HCT116 (cell line): ENCODE results near the gene HIVEP2. TPM values are rescaled to one million over a fixed set of nuclear protein-coding genes. Genes with fewer than 3 reads are reported as not detected.

Source experiments
- ATAC-seq: fragments of 200-7000 bp; cut with Tn5 transposase; 2 replicates; pipeline ENCODE4 v1.9.1; 2020; ENCODE audit warnings: mild to moderate bottlenecking, moderate library complexity
- BruUV-seq: library from RNA; stranded (reverse); fragments of 400-500 nt; replicated peaks from 2 replicates; lab custom pipeline; 2021; lab: Mats Ljungman, UMichigan
- CTCF ChIA-PET: fragments of 300-600 bp; sonication (Branson Sonifier 250); formaldehyde crosslinking; loops from one replicate; lab custom pipeline; 2021; ENCODE audit warnings: antibody characterized with exemption; lab: Charles Lee
- POLR2A ChIA-PET: fragments of 300-600, 350-600 bp; sonication (Branson Sonifier 250); formaldehyde crosslinking; loops from one replicate; lab custom pipeline; 2021; ENCODE audit warnings: antibody characterized with exemption; lab: Charles Lee
- RAD21 ChIA-PET, 2 experiments: fragments of 300-600 bp; sonication (Branson Sonifier 250); formaldehyde crosslinking; loops; one replicate each; lab custom pipeline; 2023; ENCODE audit warnings: low total read pairs in 2 of 2; ENCODE audit not compliant: uncharacterized antibody in 2 of 2, unreplicated experiment in 2 of 2, low non-redundant PET in 1 of 2; lab: Charles Lee
- DNase-seq: peaks from one replicate; pipeline ENCODE4 v3.0.0-alpha.2; 2010; ENCODE audit warnings: low read depth, low spot score
- H2AFZ ChIP-seq: fragments of 200-600 bp; shearing (Covaris generic), sonication (generic); 2 replicates; pipeline ENCODE4 v1.6.1; 2017; ENCODE audit warnings: low read depth, mixed run types, mixed read lengths, antibody characterized with exemption, low read length; ENCODE audit not compliant: poor library complexity, severe bottlenecking
- H3K27ac ChIP-seq: 2 replicates; pipeline ENCODE4 v1.5.1; 2012; ENCODE audit warnings: low read depth, low read length
- H3K27me3 ChIP-seq: fragments of 200-600 bp; sonication (generic); 2 replicates; pipeline ENCODE4 v1.6.1; 2016; ENCODE audit warnings: mixed run types, low read length, mixed read lengths; ENCODE audit not compliant: insufficient read depth
- H3K36me3 ChIP-seq, 2 experiments: fragments of 200-500 bp in 1 of 2; fragments of 200-600 bp in 1 of 2; sonication (Bioruptor generic) in 1 of 2; sonication (generic) in 1 of 2; 2 replicates each; pipeline versions ENCODE4 v1.5.1 to v1.6.1; 2014 to 2016; ENCODE audit warnings: low read length in 2 of 2, inconsistent platforms in 1 of 2, mixed read lengths in 1 of 2, mixed run types in 1 of 2; ENCODE audit not compliant: insufficient read depth in 2 of 2, control insufficient read depth in 1 of 2
- H3K4me1 ChIP-seq, 2 experiments: fragments of 200-600 bp in 1 of 2; sonication (generic) in 1 of 2; 2 replicates each; pipeline versions ENCODE4 v1.5.1 to v1.6.1; 2012 to 2017; ENCODE audit warnings: low read length in 2 of 2, inconsistent platforms in 1 of 2, mild to moderate bottlenecking in 1 of 2, mixed read lengths in 1 of 2, mixed run types in 1 of 2, moderate library complexity in 1 of 2; ENCODE audit not compliant: insufficient read depth in 2 of 2, control insufficient read depth in 1 of 2
- H3K4me2 ChIP-seq: fragments of 200-600 bp; sonication (generic); 2 replicates; pipeline ENCODE4 v1.6.1; 2017; ENCODE audit warnings: mixed run types, low read length, mixed read lengths
- H3K4me3 ChIP-seq, 2 experiments: fragments of 200-600 bp in 1 of 2; sonication (generic) in 1 of 2; replicated peaks in 1 of 2; 2 replicates each; pipeline ENCODE4 v1.5.1; 2011 to 2016; ENCODE audit warnings: low read length in 2 of 2, control low read depth in 1 of 2, low read depth in 1 of 2, mild to moderate bottlenecking in 1 of 2, mixed read lengths in 1 of 2, mixed run types in 1 of 2
- H3K79me2 ChIP-seq: fragments of 200-600 bp; sonication (generic); 2 replicates; pipeline ENCODE4 v1.6.1; 2017; ENCODE audit warnings: mild to moderate bottlenecking, mixed run types, low read length, moderate library complexity, mixed read lengths; ENCODE audit not compliant: insufficient read depth
- H3K9ac ChIP-seq: fragments of 200-600 bp; sonication (generic); 2 replicates; pipeline ENCODE4 v1.6.1; 2016; ENCODE audit warnings: low read length, mixed read lengths
- H3K9me2 ChIP-seq: fragments of 200-600 bp; sonication (generic), shearing (Covaris generic); 2 replicates; pipeline ENCODE4 v1.6.1; 2017; ENCODE audit warnings: mixed run types, mild to moderate bottlenecking, moderate library complexity; ENCODE audit not compliant: insufficient read depth
- H3K9me3 ChIP-seq, 2 experiments: fragments of 200-500 bp in 1 of 2; fragments of 200-600 bp in 1 of 2; sonication (Bioruptor generic) in 1 of 2; sonication (generic) in 1 of 2; 2 replicates each; pipeline ENCODE4 v1.6.1; 2014 to 2017; ENCODE audit warnings: low read length in 2 of 2, mixed read lengths in 2 of 2, inconsistent platforms in 1 of 2, low read depth in 1 of 2, mild to moderate bottlenecking in 1 of 2, mixed run types in 1 of 2, moderate library complexity in 1 of 2; ENCODE audit not compliant: control insufficient read depth in 1 of 2, insufficient read depth in 1 of 2
- H4K20me1 ChIP-seq: fragments of 200-600 bp; sonication (generic), shearing (Covaris generic); 2 replicates; pipeline ENCODE4 v1.6.1; 2017; ENCODE audit warnings: mixed run types, mild to moderate bottlenecking, moderate library complexity; ENCODE audit not compliant: insufficient read depth
- CEBPB ChIP-seq: IDR thresholded peaks from 2 replicates; pipeline ENCODE4 v1.6.1; 2012; ENCODE audit warnings: low read depth
- ELF1 ChIP-seq: IDR thresholded peaks from 2 replicates; pipeline ENCODE4 v1.6.1; 2012; ENCODE audit warnings: low read depth, borderline replicate concordance
- EZH2phosphoT487 ChIP-seq: fragments of 200-600 bp; IDR thresholded peaks from 2 replicates; pipeline ENCODE4 v1.6.1; 2018; ENCODE audit warnings: antibody characterized with exemption, borderline replicate concordance
- FOSL1 ChIP-seq: IDR thresholded peaks from 2 replicates; pipeline ENCODE4 v1.6.1; 2012; ENCODE audit warnings: low read depth
- JUND ChIP-seq: IDR thresholded peaks from 2 replicates; pipeline ENCODE4 v1.6.1; 2012
- POLR2AphosphoS5 ChIP-seq: IDR thresholded peaks from 2 replicates; pipeline ENCODE4 v1.6.1; 2011; ENCODE audit warnings: mild to moderate bottlenecking, low read depth, low read length, moderate library complexity
- RAD21 ChIP-seq: IDR thresholded peaks from 2 replicates; pipeline ENCODE4 v1.6.1; 2012; ENCODE audit warnings: low read depth, mild to moderate bottlenecking
- REST ChIP-seq: IDR thresholded peaks from 2 replicates; pipeline ENCODE4 v1.6.1; 2012; ENCODE audit warnings: low read depth
- SIN3A ChIP-seq: IDR thresholded peaks from 2 replicates; pipeline ENCODE4 v1.6.1; 2012; ENCODE audit warnings: low read depth
- SP1 ChIP-seq: IDR thresholded peaks from 2 replicates; pipeline ENCODE4 v1.6.1; 2012; ENCODE audit warnings: low read depth
- SRF ChIP-seq: IDR thresholded peaks from 2 replicates; pipeline ENCODE4 v1.6.1; 2012; ENCODE audit warnings: low read depth
- TCF7L2 ChIP-seq: IDR thresholded peaks from 2 replicates; pipeline ENCODE4 v1.7.0; 2011; ENCODE audit warnings: borderline replicate concordance, inconsistent platforms; ENCODE audit not compliant: insufficient read depth, insufficient read length; ENCODE audit errors: extremely low read depth
- ZFX ChIP-seq: fragments of 450-650 bp; IDR thresholded peaks from 2 replicates; pipeline ENCODE4 v1.6.1; 2017
- intact Hi-C: fragments of 100-400 bp; cut with micrococcal nuclease; formaldehyde crosslinking; loops from 2 replicates; pipeline ENCODE4 v1.10.0; 2022
- total RNA-seq: library from RNA; stranded (reverse); gene quantifications from one replicate; pipeline ENCODE4 v1.2.1, GENCODE V29; 2021; ENCODE audit not compliant: unreplicated experiment
- TF ChIP-seq, protein P1 (sequence below), 3 experiments: fragments of 200-600 bp in 1 of 3; sonication (generic) in 1 of 3; IDR thresholded peaks in 2 of 3; conservative IDR thresholded peaks in 1 of 3; 2 replicates each; pipeline ENCODE4 v1.5.1; 2012 to 2017; ENCODE audit warnings: low read depth in 2 of 3, low read length in 2 of 3, antibody characterized with exemption in 1 of 3, borderline replicate concordance in 1 of 3, control low read depth in 1 of 3, mild to moderate bottlenecking in 1 of 3, mixed read lengths in 1 of 3, mixed run types in 1 of 3, moderate library complexity in 1 of 3; ENCODE audit not compliant: insufficient read depth in 1 of 3

The HIVEP2 gene
- total RNA-seq, 1 experiment from 2014 or later: 8.1 TPM

- Histone ChIP-seq H3K4me2 (no peak overlapping the region), H3K27me3 (no peaks in the 10 kb centered on the region), H3K9me3 (no peaks in the 10 kb centered on the region), H3K27ac (no peak overlapping the region), H3K4me3 (no peak overlapping the region), H3K9ac (no peak overlapping the region), H3K9me2 (no peaks in the 10 kb centered on the region), H3K4me1 (no peaks in the 10 kb centered on the region), H3K36me3 (no peaks in the 10 kb centered on the region), H4K20me1 (no peaks in the 10 kb centered on the region), H3K79me2 (no peaks in the 10 kb centered on the region), H2AFZ (no peak overlapping the region)
- ChIA-PET CTCF (interaction anchor here (0.6 to 1.4 kb wide), 3 partner anchors 9 to 688 kb away, joined by 3 to 4 read pairs (median 4); no protein-coding TSS in a partner anchor), POLR2A (interaction anchor here (1.1 kb wide), 1 partner anchor 11 kb away, joined by 3 read pairs; no protein-coding TSS in a partner anchor), RAD21 (no interaction called here)
- BruUV-seq: no TSS peak
- ATAC-seq (no peak), DNase-seq (peak; percentile 24)
- intact Hi-C loops: no loop called here
- TF ChIP-seq RAD21 (0 out of 2 replicates have a peak, but pooled peaks have one; percentile 8), REST (no peak), SP1 (0 out of 2 replicates have a peak, but pooled peaks have one; percentile 16), ELF1 (no peak), ZFX (no peak), TCF7L2 (peak; percentile 64), SIN3A (no peak), POLR2AphosphoS5 (no peak), SRF (no peak), FOSL1 (no peak), JUND (0 out of 2 replicates have a peak, but pooled peaks have one; percentile 23), CEBPB (peak; percentile 87), EZH2phosphoT487 (no peak)
- TF ChIP-seq, protein P1, sequence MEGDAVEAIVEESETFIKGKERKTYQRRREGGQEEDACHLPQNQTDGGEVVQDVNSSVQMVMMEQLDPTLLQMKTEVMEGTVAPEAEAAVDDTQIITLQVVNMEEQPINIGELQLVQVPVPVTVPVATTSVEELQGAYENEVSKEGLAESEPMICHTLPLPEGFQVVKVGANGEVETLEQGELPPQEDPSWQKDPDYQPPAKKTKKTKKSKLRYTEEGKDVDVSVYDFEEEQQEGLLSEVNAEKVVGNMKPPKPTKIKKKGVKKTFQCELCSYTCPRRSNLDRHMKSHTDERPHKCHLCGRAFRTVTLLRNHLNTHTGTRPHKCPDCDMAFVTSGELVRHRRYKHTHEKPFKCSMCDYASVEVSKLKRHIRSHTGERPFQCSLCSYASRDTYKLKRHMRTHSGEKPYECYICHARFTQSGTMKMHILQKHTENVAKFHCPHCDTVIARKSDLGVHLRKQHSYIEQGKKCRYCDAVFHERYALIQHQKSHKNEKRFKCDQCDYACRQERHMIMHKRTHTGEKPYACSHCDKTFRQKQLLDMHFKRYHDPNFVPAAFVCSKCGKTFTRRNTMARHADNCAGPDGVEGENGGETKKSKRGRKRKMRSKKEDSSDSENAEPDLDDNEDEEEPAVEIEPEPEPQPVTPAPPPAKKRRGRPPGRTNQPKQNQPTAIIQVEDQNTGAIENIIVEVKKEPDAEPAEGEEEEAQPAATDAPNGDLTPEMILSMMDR (IDR thresholded peaks at IDR 0.05 in 2 of 3, conservative IDR thresholded peaks at IDR 0.05 in 1 of 3; ENCODE audit: borderline replicate concordance in 1 of 3, insufficient read depth in 1 of 3, low read depth in 2 of 3, low read length in 2 of 3): no peak
Observed at GRCh38 chr6:142737368-142738034, 207.5 kb downstream of the HIVEP2 start.
